Measurements from ENCODE around the gene CEP152.

CEP152 gene

DNA sequence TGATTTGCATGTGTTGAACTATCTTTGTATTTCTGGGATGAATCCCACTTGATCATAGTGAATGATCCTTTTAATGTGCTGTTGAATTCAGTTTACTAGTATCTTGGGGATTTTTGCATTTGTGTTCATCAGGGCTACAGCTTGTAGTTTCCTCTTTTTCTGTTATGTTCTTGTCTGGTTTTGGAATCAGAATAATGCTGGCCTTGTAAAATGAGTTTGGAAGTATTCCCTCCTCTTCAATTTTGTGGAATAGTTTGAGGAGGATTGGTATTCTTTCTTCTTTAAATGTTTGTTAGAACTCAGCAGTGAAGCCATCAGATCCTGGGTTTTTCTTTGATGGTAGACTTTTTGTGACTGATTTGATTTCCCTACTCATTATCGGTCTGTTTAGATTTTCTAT, 102.2 kb downstream of the CEP152 start:
- DNase-seq (ENCODE audit: low spot score), result no peak

DNA sequence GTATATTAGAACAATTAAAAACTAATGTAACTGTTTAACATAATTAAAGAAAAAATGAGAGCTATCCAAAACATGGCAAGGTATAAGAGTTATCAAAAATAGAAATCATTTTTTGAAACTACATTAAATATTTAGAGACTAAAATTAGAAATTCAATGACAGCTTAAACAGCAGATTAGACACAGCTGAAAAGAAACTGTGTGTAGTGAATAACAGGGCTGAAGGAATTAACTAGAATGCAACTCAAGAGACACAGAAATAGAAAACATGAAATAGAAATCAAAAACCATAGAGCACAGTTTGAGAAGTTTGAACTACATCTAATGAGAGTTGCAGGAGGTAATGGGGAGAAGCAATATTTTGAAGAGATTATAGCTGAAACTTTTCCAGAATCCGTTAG, 105.5 kb downstream of the CEP152 start:
- DNase-seq (ENCODE audit: low spot score), result no peak

DNA sequence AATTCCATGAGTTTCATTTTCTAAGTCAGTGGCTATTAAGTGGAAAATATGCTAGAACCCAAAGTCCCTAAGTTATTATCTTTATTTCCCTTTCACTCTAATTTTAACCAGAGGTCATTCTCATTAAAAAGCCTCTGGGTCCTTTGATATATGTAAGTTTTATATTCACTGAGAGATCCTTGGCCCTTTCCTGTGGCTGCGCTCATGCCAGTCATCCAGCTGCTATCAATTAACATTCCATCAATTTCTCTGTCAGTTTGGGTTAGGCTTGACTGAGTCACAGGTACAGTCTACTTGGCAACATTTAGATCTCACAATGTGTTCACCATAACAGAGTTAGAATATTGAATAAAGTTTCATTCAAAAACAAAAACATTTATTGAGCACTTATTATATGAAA, 107.3 kb downstream of the CEP152 start:
- no peak for DNase-seq (ENCODE audit: low spot score)

DNA sequence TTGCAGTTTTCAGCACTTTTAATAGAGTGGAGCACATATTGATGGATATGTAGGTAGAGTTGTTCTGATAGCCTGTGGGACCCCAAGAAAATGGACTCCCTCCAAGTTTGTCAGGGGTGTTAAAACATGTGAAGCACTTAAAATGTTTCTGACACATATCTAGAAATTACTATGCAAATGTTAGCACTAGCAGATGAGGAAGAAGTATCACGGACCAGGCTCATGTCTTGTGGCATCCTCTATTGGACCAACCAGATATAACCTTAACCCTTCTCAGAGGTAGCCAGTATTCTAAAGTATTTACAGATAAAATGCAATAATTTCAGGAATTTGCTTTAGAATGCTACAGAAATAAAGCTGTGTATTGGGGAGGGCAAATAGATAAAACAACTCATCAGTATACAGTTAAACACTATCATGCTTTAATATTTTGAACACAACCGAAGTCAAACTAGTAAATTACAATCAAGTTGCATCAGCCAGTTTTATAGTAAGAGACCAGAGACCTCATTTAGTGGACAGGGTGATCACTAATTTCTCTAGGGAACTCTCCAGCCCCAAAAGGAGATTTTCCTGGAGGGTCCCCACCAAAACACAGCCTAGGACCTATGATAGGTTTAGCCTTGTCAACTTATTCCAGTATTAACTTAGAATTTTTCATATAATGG, 108.2 kb downstream of the CEP152 start:
- DNase-seq (ENCODE audit: low spot score), result no peak

DNA sequence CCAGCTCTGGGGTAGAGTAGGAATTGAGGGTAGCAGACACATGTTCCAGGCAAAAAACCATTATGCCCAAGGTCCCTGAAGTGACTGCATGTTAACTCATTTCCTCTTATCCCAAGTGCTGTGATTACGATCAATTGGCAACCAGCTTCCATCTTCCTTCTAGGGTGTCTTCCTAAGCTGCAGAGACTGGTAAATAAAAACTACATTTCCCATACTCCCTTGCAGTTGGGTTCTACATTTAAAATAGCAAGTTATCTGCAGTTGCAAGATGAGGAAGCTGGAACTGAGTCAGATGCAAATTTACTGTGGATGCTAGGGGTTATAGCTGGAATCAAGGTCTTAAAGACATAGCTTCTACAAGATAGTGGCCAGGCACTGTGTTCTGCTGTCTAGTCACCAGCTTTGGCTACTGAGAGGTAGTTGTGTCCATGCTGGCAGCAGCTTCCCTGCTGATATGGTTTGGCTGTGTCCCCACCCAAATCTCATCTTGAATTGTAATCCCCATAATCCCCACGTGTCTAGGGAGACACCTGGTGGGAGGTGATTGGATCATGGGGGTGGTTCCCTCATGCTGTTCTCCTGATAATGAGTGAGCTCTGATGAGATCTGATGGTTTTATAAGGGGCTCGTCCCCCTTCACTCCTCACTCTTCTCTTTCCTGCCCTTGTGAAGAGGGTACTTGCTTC, 114.1 kb downstream of the CEP152 start:
- no peak for DNase-seq (ENCODE audit: low spot score)

DNA sequence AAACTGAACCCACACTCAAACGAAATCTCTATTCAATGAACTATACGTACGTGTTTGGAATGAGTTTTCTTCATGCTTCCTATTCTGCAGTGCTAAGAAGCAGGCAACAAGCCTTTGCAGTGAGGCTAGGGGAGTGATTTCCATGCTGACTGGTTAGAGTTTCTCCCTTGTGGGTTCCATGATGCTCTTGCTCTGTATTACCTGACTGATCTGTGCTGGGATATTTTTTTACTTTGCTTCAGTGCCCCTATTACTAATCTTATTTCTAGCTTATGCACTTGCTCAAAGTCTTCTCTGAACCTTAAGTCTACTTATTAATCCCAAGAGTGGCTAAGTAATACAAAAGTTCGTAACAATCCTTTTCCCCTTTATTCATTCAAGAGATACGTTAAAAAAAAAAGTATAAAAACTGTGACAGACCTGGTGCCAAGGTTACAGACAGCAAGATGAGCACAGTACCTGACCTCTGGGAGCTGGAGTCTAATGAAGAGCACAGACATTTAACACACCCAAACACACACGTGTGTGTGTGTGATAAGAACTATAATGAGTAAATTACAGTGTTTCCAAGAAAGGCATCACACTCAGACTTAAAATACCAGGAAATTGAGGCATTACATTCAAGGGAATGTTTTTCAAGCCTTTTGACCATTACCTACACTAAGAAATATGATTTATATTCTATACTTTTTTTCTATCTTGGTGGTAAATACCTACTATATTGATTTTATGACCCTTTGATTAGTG, 114.9 kb downstream of the CEP152 start:
- DNase-seq (ENCODE audit: low spot score), result no peak

DNA sequence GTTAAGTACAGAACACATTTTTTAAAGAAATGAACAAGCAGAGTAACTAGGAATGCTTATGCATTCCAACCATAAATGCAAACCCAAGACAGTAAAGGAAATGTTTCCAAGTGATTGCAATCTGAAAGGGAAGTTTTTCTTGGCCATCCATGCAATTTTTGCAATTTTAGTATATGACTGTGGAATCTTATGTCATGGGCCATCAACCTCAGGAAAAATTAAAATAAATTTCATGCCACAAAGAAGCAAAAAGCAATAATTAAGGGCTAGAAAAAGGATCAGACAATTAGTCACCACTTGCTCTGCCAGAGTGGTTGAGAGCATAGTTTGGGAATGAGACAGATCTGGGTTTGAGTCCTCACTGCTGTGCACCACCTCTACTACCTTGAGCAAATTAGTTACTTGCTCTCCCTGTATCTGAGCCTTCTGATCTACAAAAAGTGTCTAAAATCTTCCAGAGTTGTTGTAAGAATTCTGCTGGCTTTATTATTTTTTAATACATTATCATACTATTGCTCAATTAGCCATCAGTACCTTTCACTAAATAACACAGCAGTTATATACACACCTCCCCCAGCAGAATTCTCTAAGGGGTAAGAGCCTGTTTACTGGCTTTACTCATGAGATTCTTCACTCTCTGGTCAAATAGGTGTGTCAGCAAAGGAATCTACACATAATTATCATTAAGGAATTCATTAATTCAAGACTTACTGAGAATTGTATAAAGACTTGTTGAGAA, 115.6 kb downstream of the CEP152 start:
- no peak for DNase-seq (ENCODE audit: low spot score)

DNA sequence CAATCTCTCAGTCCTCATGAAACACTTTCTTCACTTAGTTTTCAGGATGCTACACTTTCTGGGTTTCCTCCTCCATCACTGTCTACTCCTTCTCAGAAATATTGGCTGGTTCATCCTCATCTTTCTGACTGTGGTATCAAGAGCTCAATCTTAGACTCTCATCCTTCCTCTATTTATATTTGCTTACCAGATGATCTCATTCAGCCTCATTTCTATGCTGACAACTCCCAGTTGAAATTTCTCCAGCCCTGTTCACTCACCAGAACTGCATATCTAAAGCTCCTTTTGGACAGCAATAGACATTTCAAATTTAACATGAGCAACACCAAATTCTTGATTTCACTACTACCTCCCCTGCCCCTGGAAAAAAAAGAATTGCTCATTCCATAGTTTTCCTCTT, 117.4 kb downstream of the CEP152 start:
- no peak for DNase-seq (ENCODE audit: low spot score)

DNA sequence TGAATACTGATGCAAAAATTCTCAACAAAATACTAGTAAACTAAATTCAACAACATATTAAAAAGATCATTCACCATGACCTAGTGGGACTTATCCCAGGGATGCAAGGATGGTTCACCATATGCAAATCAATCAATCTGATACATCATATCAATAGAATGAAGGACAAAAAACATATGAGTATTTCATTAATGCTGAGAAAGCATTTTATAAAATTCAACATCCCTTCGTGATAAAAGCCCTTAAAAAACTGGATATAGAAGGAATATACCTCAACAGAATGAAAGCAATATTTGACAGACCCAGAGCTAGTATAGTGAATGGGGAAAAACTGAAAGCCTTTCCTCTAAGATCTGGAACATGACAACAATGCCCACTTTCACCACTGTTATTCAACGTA, 122.4 kb downstream of the CEP152 start:
- no peak for DNase-seq (ENCODE audit: low spot score)

Measured in Ammon's horn (tissue), 1 donor.